HG03521 (cell line): ENCODE measurements around the gene DCP1B.

Source experiments
- ATAC-seq: cut with Tn5 transposase; IDR thresholded peaks from one replicate; pipeline ENCODE4 v1.9.1; 2021; ENCODE audit warnings: mild to moderate bottlenecking, moderate library complexity; ENCODE audit not compliant: unreplicated experiment

DCP1B gene

GRCh38 chr12:1922985-1923384 lies 81.3 kb downstream of the DCP1B start:
- no peak for ATAC-seq

- ATAC-seq, result no peak
Measured at GRCh38 chr12:1922075-1922709, 82.1 kb downstream of the DCP1B start.

- ATAC-seq, result no peak
Measured at GRCh38 chr12:1920971-1921370, 83.3 kb downstream of the DCP1B start.

GRCh38 chr12:1920436-1920835 lies 83.8 kb downstream of the DCP1B start:
- ATAC-seq, result no peak

GRCh38 chr12:1919763-1920162 lies 84.5 kb downstream of the DCP1B start:
- no peak for ATAC-seq

GRCh38 chr12:1919284-1919683 lies 85.0 kb downstream of the DCP1B start:
- ATAC-seq, result no peak

GRCh38 chr12:1918884-1919236 lies 85.4 kb downstream of the DCP1B start:
- ATAC-seq, result no peak

- ATAC-seq, result no peak
Measured at GRCh38 chr12:1918081-1918883, 86.0 kb downstream of the DCP1B start, which contains the start of gene CACNA2D4. Gene CACNA2D4 (minus strand): TSS chr12:1918652. CDS start chr12:1918473, 179 bp downstream.

- no peak for ATAC-seq
Measured at GRCh38 chr12:1917172-1918070, 86.8 kb downstream of the DCP1B start.

- ATAC-seq, result no peak
Measured at GRCh38 chr12:1916371-1917171, 87.7 kb downstream of the DCP1B start.

GRCh38 chr12:1915082-1915968 lies 88.9 kb downstream of the DCP1B start:
- ATAC-seq, result no peak

GRCh38 chr12:1914114-1914911 lies 89.9 kb downstream of the DCP1B start:
- ATAC-seq, result no peak

- ATAC-seq, result no peak
Measured at GRCh38 chr12:1913377-1914113, 90.7 kb downstream of the DCP1B start.

GRCh38 chr12:1912580-1913376 lies 91.5 kb downstream of the DCP1B start:
- no peak for ATAC-seq

- ATAC-seq, result no peak
Measured at GRCh38 chr12:1911598-1912575, 92.4 kb downstream of the DCP1B start.

GRCh38 chr12:1910468-1910867 lies 93.8 kb downstream of the DCP1B start:
- ATAC-seq, result no peak
